Ovary (tissue), 3 donors: ENCODE measurements around the gene EPX.

Experiments used
- EP300 ChIP-seq: sonication (generic); formaldehyde crosslinking; IDR thresholded peaks from one replicate; pipeline ENCODE4 v1.6.1; 2017; ENCODE audit warnings: antibody characterized with exemption
- POLR2A ChIP-seq: fragments of 450-650 bp; IDR thresholded peaks from one replicate; pipeline ENCODE4 v1.6.1; 2017; ENCODE audit warnings: antibody characterized with exemption, mild to moderate bottlenecking, moderate library complexity
- TF ChIP-seq, protein P1 (sequence below), 3 donors: fragments of 450-650 bp in 2 of 3; fragments of 200-600 bp in 1 of 3; IDR thresholded peaks; one replicate each; pipeline versions ENCODE4 v1.5.1 to v1.8.0; 2016 to 2022; ENCODE audit warnings: antibody characterized with exemption in 3 of 3, mild to moderate bottlenecking in 1 of 3
- donor health status: DM: no; HTN: no; CAD: no.

DNA sequence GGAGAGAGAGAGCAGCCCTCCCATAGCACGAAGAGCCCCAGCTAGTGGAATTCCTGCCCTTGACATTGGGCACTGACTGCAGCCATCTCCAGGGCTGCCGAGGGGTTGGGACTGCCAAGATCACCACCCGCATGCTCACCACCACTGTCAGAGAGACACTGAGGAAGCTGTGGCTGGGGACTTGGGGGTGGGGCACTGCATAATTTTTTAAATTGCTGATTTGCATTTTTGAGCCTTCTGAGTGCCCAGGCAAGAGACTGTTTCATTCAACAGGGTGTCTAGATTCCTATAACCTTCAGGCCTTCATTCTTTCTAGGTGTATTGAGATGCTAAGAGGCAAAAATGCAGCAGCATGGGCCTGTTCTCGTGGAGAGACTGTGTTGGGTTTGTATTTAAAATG lies 9.0 kb upstream of the EPX start:
- TF ChIP-seq, protein P1, sequence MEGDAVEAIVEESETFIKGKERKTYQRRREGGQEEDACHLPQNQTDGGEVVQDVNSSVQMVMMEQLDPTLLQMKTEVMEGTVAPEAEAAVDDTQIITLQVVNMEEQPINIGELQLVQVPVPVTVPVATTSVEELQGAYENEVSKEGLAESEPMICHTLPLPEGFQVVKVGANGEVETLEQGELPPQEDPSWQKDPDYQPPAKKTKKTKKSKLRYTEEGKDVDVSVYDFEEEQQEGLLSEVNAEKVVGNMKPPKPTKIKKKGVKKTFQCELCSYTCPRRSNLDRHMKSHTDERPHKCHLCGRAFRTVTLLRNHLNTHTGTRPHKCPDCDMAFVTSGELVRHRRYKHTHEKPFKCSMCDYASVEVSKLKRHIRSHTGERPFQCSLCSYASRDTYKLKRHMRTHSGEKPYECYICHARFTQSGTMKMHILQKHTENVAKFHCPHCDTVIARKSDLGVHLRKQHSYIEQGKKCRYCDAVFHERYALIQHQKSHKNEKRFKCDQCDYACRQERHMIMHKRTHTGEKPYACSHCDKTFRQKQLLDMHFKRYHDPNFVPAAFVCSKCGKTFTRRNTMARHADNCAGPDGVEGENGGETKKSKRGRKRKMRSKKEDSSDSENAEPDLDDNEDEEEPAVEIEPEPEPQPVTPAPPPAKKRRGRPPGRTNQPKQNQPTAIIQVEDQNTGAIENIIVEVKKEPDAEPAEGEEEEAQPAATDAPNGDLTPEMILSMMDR (IDR thresholded peaks at IDR 0.05) = no peak
- TF ChIP-seq POLR2A = no peak
- no peak for TF ChIP-seq EP300
